Smooth muscle cell (in vitro differentiated cells): Measurements from ENCODE around the gene STYX. TPM values are rescaled to one million over a fixed set of nuclear protein-coding genes. Genes with fewer than 3 reads are reported as not detected.

ENCODE experiments used
- DNase-seq: peaks from one replicate; lab custom pipeline; 2025; ENCODE audit not compliant: unreplicated experiment; lab: John Stamatoyannopoulos, UW
- H2AFZ ChIP-seq: fragments of 200-600 bp; sonication (generic); 2 replicates; pipeline ENCODE4 v1.6.0; 2016; ENCODE audit warnings: antibody characterized with exemption, low read depth, mild to moderate bottlenecking
- H3F3A ChIP-seq: fragments of 200-600 bp; sonication (generic); 2 replicates; pipeline ENCODE4 v1.6.0; 2017; ENCODE audit warnings: antibody characterized with exemption, low read depth
- H3K27ac ChIP-seq: fragments of 200-600 bp; sonication (generic); 2 replicates; pipeline ENCODE4 v1.5.1; 2016; ENCODE audit warnings: low read depth, mild to moderate bottlenecking
- H3K27me3 ChIP-seq: fragments of 200-600 bp; sonication (generic); 2 replicates; pipeline ENCODE4 v1.6.1; 2016; ENCODE audit warnings: low read depth, mild to moderate bottlenecking
- H3K36me3 ChIP-seq: fragments of 200-600 bp; sonication (generic); 2 replicates; pipeline ENCODE4 v1.5.1; 2016; ENCODE audit warnings: low read depth
- H3K4me1 ChIP-seq: fragments of 200-600 bp; sonication (generic); 2 replicates; pipeline ENCODE4 v1.5.1; 2016; ENCODE audit warnings: low read depth
- H3K4me2 ChIP-seq: fragments of 200-600 bp; sonication (generic); 2 replicates; pipeline ENCODE4 v1.6.0; 2016; ENCODE audit warnings: mild to moderate bottlenecking
- H3K4me3 ChIP-seq: fragments of 200-600 bp; sonication (generic); 2 replicates; pipeline ENCODE4 v1.5.1; 2016; ENCODE audit warnings: mild to moderate bottlenecking
- H3K79me2 ChIP-seq: fragments of 200-600 bp; sonication (generic); 2 replicates; pipeline ENCODE4 v1.6.0; 2016; ENCODE audit warnings: low read depth, mild to moderate bottlenecking
- H3K9ac ChIP-seq: fragments of 200-600 bp; sonication (generic); 2 replicates; pipeline ENCODE4 v1.6.0; 2016; ENCODE audit warnings: low read depth
- H3K9me3 ChIP-seq: fragments of 200-600 bp; sonication (generic); replicated peaks from 2 replicates; pipeline ENCODE4 v1.5.1; 2016; ENCODE audit warnings: low read depth
- H4K20me1 ChIP-seq: fragments of 200-600 bp; sonication (generic); 2 replicates; pipeline ENCODE4 v1.6.0; 2016; ENCODE audit warnings: low read depth
- WGBS: methylation state at CpG from one replicate; pipeline ENCODE4 v1.1.7; 2016; ENCODE audit warnings: low lambda C conversion rate; 5-methylcytosine and 5-hydroxymethylcytosine counted together
- polyA plus RNA-seq: library from polyadenylated mRNA; unstranded; fragments of >200 nt; fragmentation: Nextera tagmentation; extraction: Ambion mirVana; gene quantifications from 2 replicates; pipeline ENCODE4 v1.2.1, GENCODE V29; 2016
- total RNA-seq: library from RNA; depleted of rRNA; stranded (reverse); fragments of >200 nt; gene quantifications from 2 replicates; pipeline ENCODE4 v1.2.3, GENCODE V29; 2014
- TF ChIP-seq, protein P1 (sequence below): fragments of 200-600 bp; sonication (generic); IDR thresholded peaks from 2 replicates; pipeline ENCODE4 v1.5.1; 2017; ENCODE audit warnings: borderline replicate concordance, mild to moderate bottlenecking, antibody characterized with exemption; ENCODE audit not compliant: insufficient read depth, poor library complexity, severe bottlenecking

Gene STYX
- total and polyA plus RNA-seq, 2 experiments from 2014 or later, result 8.5 to 17.9 TPM

DNA sequence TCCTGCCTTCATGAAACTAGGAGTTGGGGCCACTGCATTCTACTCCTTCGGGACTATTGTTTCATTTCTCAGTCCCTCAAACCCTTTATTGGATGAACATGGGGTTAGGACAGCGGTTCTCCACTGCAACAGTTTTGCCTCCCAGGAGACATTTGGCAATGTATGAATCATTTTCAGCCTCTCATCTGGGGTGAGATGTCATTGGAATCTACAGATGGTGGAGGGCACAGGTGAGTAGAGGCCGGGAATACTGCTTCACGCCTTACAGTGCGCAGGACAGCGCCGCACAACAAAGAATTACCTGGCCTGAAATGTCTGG, 62.1 kb downstream of the STYX start:
- H3K4me3 ChIP-seq, result peak overlapping the region; percentile 80
- no peaks in the 10 kb centered on the region for H3K9me3 ChIP-seq
- no peak for DNase-seq
- 77% methylated on average over 7 of the region's 7 CpGs for WGBS
- peaks cover 15% of the 10 kb centered on the region for H4K20me1 ChIP-seq
- no peaks in the 10 kb centered on the region for H3K27me3 ChIP-seq
- peaks cover 26% of the 10 kb centered on the region for H3K4me1 ChIP-seq
- H2AFZ ChIP-seq, result peak overlapping the region; percentile 68
- H3K36me3 ChIP-seq, result no peaks in the 10 kb centered on the region
- peaks cover 37% of the 10 kb centered on the region for H3K79me2 ChIP-seq
- TF ChIP-seq, protein P1, sequence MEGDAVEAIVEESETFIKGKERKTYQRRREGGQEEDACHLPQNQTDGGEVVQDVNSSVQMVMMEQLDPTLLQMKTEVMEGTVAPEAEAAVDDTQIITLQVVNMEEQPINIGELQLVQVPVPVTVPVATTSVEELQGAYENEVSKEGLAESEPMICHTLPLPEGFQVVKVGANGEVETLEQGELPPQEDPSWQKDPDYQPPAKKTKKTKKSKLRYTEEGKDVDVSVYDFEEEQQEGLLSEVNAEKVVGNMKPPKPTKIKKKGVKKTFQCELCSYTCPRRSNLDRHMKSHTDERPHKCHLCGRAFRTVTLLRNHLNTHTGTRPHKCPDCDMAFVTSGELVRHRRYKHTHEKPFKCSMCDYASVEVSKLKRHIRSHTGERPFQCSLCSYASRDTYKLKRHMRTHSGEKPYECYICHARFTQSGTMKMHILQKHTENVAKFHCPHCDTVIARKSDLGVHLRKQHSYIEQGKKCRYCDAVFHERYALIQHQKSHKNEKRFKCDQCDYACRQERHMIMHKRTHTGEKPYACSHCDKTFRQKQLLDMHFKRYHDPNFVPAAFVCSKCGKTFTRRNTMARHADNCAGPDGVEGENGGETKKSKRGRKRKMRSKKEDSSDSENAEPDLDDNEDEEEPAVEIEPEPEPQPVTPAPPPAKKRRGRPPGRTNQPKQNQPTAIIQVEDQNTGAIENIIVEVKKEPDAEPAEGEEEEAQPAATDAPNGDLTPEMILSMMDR, result no peak
- no peaks in the 10 kb centered on the region for H3F3A ChIP-seq
- peak overlapping the region; percentile 97 for H3K4me2 ChIP-seq
- H3K27ac ChIP-seq, result peak overlapping the region; percentile 87
- peak overlapping the region; percentile 64 for H3K9ac ChIP-seq

DNA sequence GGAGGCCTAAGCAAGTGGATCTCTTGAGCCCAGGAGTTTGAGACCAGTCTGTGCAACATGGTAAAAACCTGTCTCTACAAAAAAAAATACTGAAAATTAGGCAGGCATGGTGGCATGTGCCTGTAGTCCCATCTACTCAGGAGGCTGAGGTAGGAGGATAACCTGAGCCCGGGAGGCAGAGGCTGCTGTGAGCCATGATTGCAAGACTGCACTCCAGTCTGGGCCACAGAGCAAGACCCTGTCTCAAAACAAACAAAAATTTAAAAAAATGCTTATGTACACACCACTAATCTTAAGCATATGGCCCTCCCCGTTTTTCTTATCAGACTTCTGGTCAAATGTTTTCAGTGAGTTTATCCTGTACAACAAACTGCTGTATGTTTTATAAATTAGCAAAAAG, 63.1 kb downstream of the STYX start:
- H3K79me2 ChIP-seq, result peaks cover 27% of the 10 kb centered on the region
- H3F3A ChIP-seq, result no peaks in the 10 kb centered on the region
- no peak overlapping the region for H3K4me3 ChIP-seq
- DNase-seq, result no peak
- WGBS, result 53% methylated on average over 2 of the region's 2 CpGs
- TF ChIP-seq, protein P1, result no peak
- H3K4me1 ChIP-seq, result peaks cover 26% of the 10 kb centered on the region
- no peak overlapping the region for H3K4me2 ChIP-seq
- H3K36me3 ChIP-seq, result no peaks in the 10 kb centered on the region
- H3K27me3 ChIP-seq, result no peaks in the 10 kb centered on the region
- no peak overlapping the region for H3K9ac ChIP-seq
- H4K20me1 ChIP-seq, result peaks cover 10% of the 10 kb centered on the region
- no peaks in the 10 kb centered on the region for H3K9me3 ChIP-seq
- H3K27ac ChIP-seq, result no peak overlapping the region
- no peak overlapping the region for H2AFZ ChIP-seq

DNA sequence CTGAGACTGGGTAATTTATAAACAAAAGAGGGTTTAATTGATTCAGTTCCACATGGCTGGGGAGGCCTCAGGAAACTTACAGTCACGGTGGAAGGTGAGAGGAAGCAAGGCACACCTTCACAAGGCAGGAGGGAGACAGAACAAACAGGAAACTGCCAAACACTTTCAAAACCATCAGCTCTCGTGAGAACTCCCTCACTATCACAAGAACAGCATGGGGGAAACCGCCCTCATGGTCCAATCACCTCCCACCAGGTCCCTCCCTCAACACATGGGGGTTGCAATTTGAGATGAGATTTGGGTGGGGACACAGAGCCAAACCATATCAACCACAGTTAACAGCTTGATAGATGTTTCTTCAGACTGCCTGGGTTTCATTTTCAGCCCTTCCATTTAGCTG, 67.7 kb downstream of the STYX start:
- H3K27me3 ChIP-seq, result no peaks in the 10 kb centered on the region
- no peak overlapping the region for H3K27ac ChIP-seq
- H3K4me3 ChIP-seq, result no peak overlapping the region
- no peak for DNase-seq
- WGBS, result 89% methylated on average over 3 of the region's 3 CpGs
- H3K36me3 ChIP-seq, result no peaks in the 10 kb centered on the region
- no peak overlapping the region for H3K9ac ChIP-seq
- TF ChIP-seq, protein P1, result no peak
- no peaks in the 10 kb centered on the region for H3K4me1 ChIP-seq
- peaks cover 11% of the 10 kb centered on the region for H3F3A ChIP-seq
- H4K20me1 ChIP-seq, result no peaks in the 10 kb centered on the region
- no peak overlapping the region for H3K4me2 ChIP-seq
- no peaks in the 10 kb centered on the region for H3K9me3 ChIP-seq
- H3K79me2 ChIP-seq, result no peaks in the 10 kb centered on the region
- no peak overlapping the region for H2AFZ ChIP-seq

DNA sequence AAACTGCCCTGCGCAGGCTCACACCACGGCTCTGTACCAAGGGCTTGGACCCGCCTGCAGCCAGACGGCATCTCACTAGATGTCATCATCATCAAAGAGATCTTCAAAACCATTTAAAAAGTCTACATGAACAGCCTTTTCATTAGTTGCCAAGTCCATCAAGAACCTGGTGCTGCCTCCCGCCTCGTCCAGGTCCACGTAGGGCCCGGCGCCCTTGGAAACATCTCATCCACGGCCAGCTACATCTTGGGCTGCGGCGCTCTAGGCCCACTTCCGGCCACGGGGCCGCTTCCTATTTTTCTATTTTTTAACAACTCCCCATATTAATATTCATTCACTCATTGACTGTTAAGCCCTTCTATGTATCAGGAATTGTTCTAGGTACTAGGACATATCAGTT, 68.9 kb downstream of the STYX start:
- DNase-seq, result no peak
- Histone ChIP-seq H3K4me3 (no peak overlapping the region), H3K27me3 (no peaks in the 10 kb centered on the region), H3K4me1 (no peaks in the 10 kb centered on the region), H4K20me1 (no peaks in the 10 kb centered on the region), H3K9me3 (no peaks in the 10 kb centered on the region), H3K4me2 (no peak overlapping the region), H3K27ac (no peak overlapping the region), H3K36me3 (no peaks in the 10 kb centered on the region), H3K9ac (no peak overlapping the region), H2AFZ (no peak overlapping the region), H3F3A (peaks cover 11% of the 10 kb centered on the region), H3K79me2 (no peaks in the 10 kb centered on the region)
- TF ChIP-seq, protein P1, result no peak
- 95% methylated on average over 15 of the region's 15 CpGs for WGBS
